WTC11 (cell line): ENCODE measurements around the gene SYNE3. TPM values are rescaled to one million over a fixed set of nuclear protein-coding genes. Genes with fewer than 3 reads are reported as not detected.

Experiments
- ATAC-seq: fragments of 200-7000 bp; cut with Tn5 transposase; 2 replicates; pipeline ENCODE4 v1.10.0; 2021; ENCODE audit warnings: mild to moderate bottlenecking, moderate library complexity
- CTCF ChIA-PET: fragments of 300-600 bp; sonication (Branson Sonifier 250); formaldehyde crosslinking; loops from one replicate; lab custom pipeline; 2021; ENCODE audit warnings: antibody characterized with exemption; lab: Charles Lee
- POLR2A ChIA-PET: fragments of 350-600 bp; sonication (Branson Sonifier 250); formaldehyde crosslinking; loops from one replicate; lab custom pipeline; 2021; ENCODE audit warnings: antibody characterized with exemption; lab: Charles Lee
- DNase-seq: peaks from one replicate; pipeline ENCODE4 v3.0.0; 2021; ENCODE audit warnings: low spot score
- H3K27ac Mint-ChIP-seq: 2 replicates; pipeline ENCODE4 v1.8.0; 2021; ENCODE audit warnings: mixed read lengths
- H3K27me3 Mint-ChIP-seq: 2 replicates; pipeline ENCODE4 v1.8.0; 2021; ENCODE audit warnings: low read depth, mild to moderate bottlenecking, moderate library complexity, mixed read lengths
- H3K36me3 Mint-ChIP-seq: 2 replicates; pipeline ENCODE4 v1.8.0; 2021; ENCODE audit warnings: mixed read lengths
- H3K4me1 Mint-ChIP-seq: 2 replicates; pipeline ENCODE4 v1.8.0; 2022; ENCODE audit warnings: mixed read lengths
- H3K4me3 Mint-ChIP-seq: 2 replicates; pipeline ENCODE4 v1.8.0; 2021; ENCODE audit warnings: mild to moderate bottlenecking, moderate library complexity, mixed read lengths
- H3K9me3 Mint-ChIP-seq: 2 replicates; pipeline ENCODE4 v1.8.0; 2021; ENCODE audit warnings: mixed read lengths
- ARID4B ChIP-seq: sonication (generic); formaldehyde crosslinking; IDR thresholded peaks from 2 replicates; pipeline ENCODE4 v1.8.0; 2023; ENCODE audit warnings: missing genetic modification reagents, mild to moderate bottlenecking, borderline replicate concordance
- ATF2 ChIP-seq: sonication (generic); formaldehyde crosslinking; IDR thresholded peaks from 2 replicates; pipeline ENCODE4 v1.8.1; 2022; ENCODE audit warnings: low read depth, missing genetic modification reagents, borderline replicate concordance
- ATF6 ChIP-seq: sonication (generic); formaldehyde crosslinking; IDR thresholded peaks from 2 replicates; pipeline ENCODE4 v1.8.1; 2023; ENCODE audit warnings: mild to moderate bottlenecking, missing genetic modification reagents
- E2F4 ChIP-seq: sonication (generic); formaldehyde crosslinking; IDR thresholded peaks from 2 replicates; pipeline ENCODE4 v1.8.1; 2022; ENCODE audit warnings: low read depth, mild to moderate bottlenecking, moderate library complexity, missing genetic modification reagents, borderline replicate concordance
- GTF2I ChIP-seq: fragments of 250-450 bp; sonication (Bioruptor Pico); conservative IDR thresholded peaks from 2 replicates; pipeline ENCODE4 v1.4.0; 2021; ENCODE audit warnings: mild to moderate bottlenecking
- IRF1 ChIP-seq: sonication (generic); formaldehyde crosslinking; IDR thresholded peaks from 2 replicates; pipeline ENCODE4 v1.8.0; 2023; ENCODE audit warnings: missing genetic modification reagents
- IRF2 ChIP-seq: sonication (generic); formaldehyde crosslinking; IDR thresholded peaks from 2 replicates; pipeline ENCODE4 v1.8.0; 2022; ENCODE audit warnings: low read depth, missing genetic modification reagents, borderline replicate concordance
- MXD4 ChIP-seq: fragments of 250-450 bp; sonication (Bioruptor Pico); IDR thresholded peaks from 2 replicates; pipeline ENCODE4 v1.8.0; 2021; ENCODE audit warnings: mild to moderate bottlenecking, moderate library complexity, borderline replicate concordance
- NFATC4 ChIP-seq: fragments of 250-450 bp; sonication (Bioruptor Pico); IDR thresholded peaks from 2 replicates; pipeline ENCODE4 v1.9.0; 2021; ENCODE audit warnings: mild to moderate bottlenecking
- NR2C2 ChIP-seq: sonication (generic); formaldehyde crosslinking; IDR thresholded peaks from 2 replicates; pipeline ENCODE4 v1.8.0; 2022; ENCODE audit warnings: mild to moderate bottlenecking, missing genetic modification reagents
- NR3C1 ChIP-seq: sonication (generic); formaldehyde crosslinking; conservative IDR thresholded peaks from 2 replicates; pipeline ENCODE4 v1.8.1; 2023; ENCODE audit warnings: low read depth, mild to moderate bottlenecking, missing genetic modification reagents
- TEAD1 ChIP-seq: sonication (generic); formaldehyde crosslinking; IDR thresholded peaks from 2 replicates; pipeline ENCODE4 v1.8.0; 2022; ENCODE audit warnings: mild to moderate bottlenecking, missing genetic modification reagents
- USF1 ChIP-seq: sonication (generic); formaldehyde crosslinking; IDR thresholded peaks from 2 replicates; pipeline ENCODE4 v1.8.0; 2022; ENCODE audit warnings: mild to moderate bottlenecking, missing genetic modification reagents
- ZNF512 ChIP-seq: sonication (generic); formaldehyde crosslinking; IDR thresholded peaks from 2 replicates; pipeline ENCODE4 v1.8.1; 2022; ENCODE audit warnings: missing genetic modification reagents, borderline replicate concordance
- ZSCAN18 ChIP-seq: fragments of 250-450 bp; sonication (Bioruptor Pico); IDR thresholded peaks from 2 replicates; pipeline ENCODE4 v2.1.2; 2022; ENCODE audit warnings: mild to moderate bottlenecking, moderate library complexity
- total RNA-seq: library from RNA; stranded (reverse); gene quantifications from 3 replicates; pipeline ENCODE4 v1.2.3, GENCODE V29; 2021

Gene SYNE3
- total RNA-seq, 1 experiment from 2014 or later = 0.24 TPM

GRCh38 chr14:95483309-95484165 is 32.9 kb downstream of the SYNE3 start:
- no peaks in the 10 kb centered on the region for H3K27me3 Mint-ChIP-seq
- no peaks in the 10 kb centered on the region for H3K36me3 Mint-ChIP-seq
- CTCF ChIA-PET = interaction anchor here (1.1 to 1.4 kb wide), 3 partner anchors 10 to 51 kb away, joined by 3 to 4 read pairs (median 4); no protein-coding TSS in a partner anchor
- peaks cover 27% of the 10 kb centered on the region for H3K4me1 Mint-ChIP-seq
- H3K9me3 Mint-ChIP-seq = no peaks in the 10 kb centered on the region
- H3K27ac Mint-ChIP-seq = no peak overlapping the region
- no peak for TF ChIP-seq IRF1
- no peak for TF ChIP-seq ZNF512 (CRISPR knock-in tag)
- TF ChIP-seq NFATC4 (CRISPR knock-in tag) = no peak
- no peak for TF ChIP-seq ATF6 (CRISPR knock-in tag)
- no peak for TF ChIP-seq GTF2I (CRISPR knock-in tag)
- TF ChIP-seq USF1 (CRISPR knock-in tag) = no peak
- TF ChIP-seq NR2C2 (CRISPR knock-in tag) = no peak
- TF ChIP-seq IRF2 (CRISPR knock-in tag) = no peak
- TF ChIP-seq MXD4 (CRISPR knock-in tag) = no peak
- TF ChIP-seq ATF2 = no peak
- TF ChIP-seq TEAD1 (CRISPR knock-in tag) = no peak
- TF ChIP-seq E2F4 (CRISPR knock-in tag) = no peak
- TF ChIP-seq NR3C1 (CRISPR knock-in tag) = no peak
- DNase-seq (no peak), ATAC-seq (no peak)
- POLR2A ChIA-PET = no interaction called here
- no peak overlapping the region for H3K4me3 Mint-ChIP-seq

GRCh38 chr14:95482627-95483308 is 33.7 kb downstream of the SYNE3 start:
- no peak for ATAC-seq

More at GRCh38 chr14:95482627-95483308, 33.7 kb downstream of the SYNE3 start:
- CTCF ChIA-PET = interaction anchor here (1.1 to 1.4 kb wide), 3 partner anchors 9 to 50 kb away, joined by 3 to 4 read pairs (median 4); no protein-coding TSS in a partner anchor
- Mint-ChIP-seq H3K9me3 (no peaks in the 10 kb centered on the region), H3K4me1 (peaks cover 27% of the 10 kb centered on the region), H3K27ac (no peak overlapping the region)
- POLR2A ChIA-PET = no interaction called here
- no peak for DNase-seq
- TF ChIP-seq ARID4B (no peak), ZSCAN18 (CRISPR knock-in tag) (no peak)
- TF ChIP-seq, all 79 proteins: peak for 0
- H3K36me3 Mint-ChIP-seq = no peaks in the 10 kb centered on the region
- H3K27me3 Mint-ChIP-seq = no peaks in the 10 kb centered on the region
- H3K4me3 Mint-ChIP-seq = no peak overlapping the region
